K562 (cell line): ENCODE data around the gene ADGRD1. TPM values are rescaled to one million over a fixed set of nuclear protein-coding genes. Genes with fewer than 3 reads are reported as not detected.

Source experiments
- BDP1 ChIP-seq: IDR thresholded peaks from 3 replicates; pipeline ENCODE4 v1.6.1; 2011; ENCODE audit not compliant: insufficient read length, insufficient read depth
- E2F3 ChIP-seq: fragments of 250-450 bp; sonication (Bioruptor Pico); IDR thresholded peaks from 2 replicates; pipeline ENCODE4 v1.4.0; 2020; ENCODE audit warnings: mild to moderate bottlenecking
- FOXA3 ChIP-seq, 2 experiments: fragments of 450-650 bp in 1 of 2; sonication (generic) in 1 of 2; formaldehyde crosslinking; IDR thresholded peaks in 1 of 2; conservative IDR thresholded peaks in 1 of 2; 2 replicates each; pipeline versions ENCODE4 v1.4.0 to v1.8.0; 2020 to 2022; ENCODE audit warnings: mild to moderate bottlenecking in 2 of 2, missing genetic modification reagents in 1 of 2
- GATAD2A ChIP-seq: fragments of 450-650 bp; IDR thresholded peaks from 2 replicates; pipeline ENCODE4 v1.6.1; 2017
- JUN ChIP-seq, 2 experiments: sonication (generic) in 1 of 2; formaldehyde crosslinking in 1 of 2; IDR thresholded peaks; 2 replicates each; pipeline versions ENCODE4 v1.6.1 to v1.8.0; 2012 to 2022; ENCODE audit warnings: borderline replicate concordance in 2 of 2, mild to moderate bottlenecking in 2 of 2, improper control_type of control experiment in 1 of 2, low read depth in 1 of 2, low read length in 1 of 2, missing genetic modification reagents in 1 of 2
- KDM4B ChIP-seq, 2 experiments: fragments of 450-650 bp in 1 of 2; sonication (generic) in 1 of 2; IDR thresholded peaks; 2 replicates each; pipeline ENCODE4 v1.6.1; 2016 to 2017; ENCODE audit warnings: borderline replicate concordance in 2 of 2, antibody characterized with exemption in 1 of 2, low read depth in 1 of 2, mild to moderate bottlenecking in 1 of 2
- NR1H2 ChIP-seq: sonication (generic); formaldehyde crosslinking; IDR thresholded peaks from 2 replicates; pipeline ENCODE4 v1.4.0; 2020; ENCODE audit warnings: mild to moderate bottlenecking, missing genetic modification reagents
- POLR2H ChIP-seq: IDR thresholded peaks from 2 replicates; pipeline ENCODE4 v1.6.1; 2016; ENCODE audit warnings: missing genetic modification characterization, low read depth, mild to moderate bottlenecking, control low read depth, missing compliant biosample characterization, moderate library complexity
- TAF9B ChIP-seq: fragments of 450-650 bp; IDR thresholded peaks from 2 replicates; pipeline ENCODE4 v1.6.1; 2018; ENCODE audit warnings: mild to moderate bottlenecking; ENCODE audit not compliant: partially characterized antibody
- ZNF217 ChIP-seq: sonication (generic); formaldehyde crosslinking; IDR thresholded peaks from 2 replicates; pipeline ENCODE4 v1.8.0; 2022; ENCODE audit warnings: mild to moderate bottlenecking, missing genetic modification reagents
- ZNF41 ChIP-seq: fragments of 250-450 bp; sonication (Bioruptor Pico); conservative IDR thresholded peaks from 2 replicates; pipeline ENCODE4 v1.4.0; 2020; ENCODE audit warnings: mild to moderate bottlenecking
- polyA plus RNA-seq, 8 experiments: library from polyadenylated mRNA; depleted of rRNA in 4 of 8; stranded (reverse) in 5 of 8; unstranded in 3 of 8; fragments of >200 nt; fragmentation: Nextera tagmentation in 2 of 8; fragmentation: Illumina TruSeq in 1 of 8; extraction: Ambion mirVana in 2 of 8; extraction: Trizol in 1 of 8; gene quantifications; 2 replicates each; pipeline versions ENCODE4 v1.2.1 to v1.2.3, GENCODE V29; 2011 to 2014; ENCODE audit warnings: inconsistent platforms in 1 of 8, missing spikeins in 1 of 8
- total RNA-seq, 7 experiments: library from RNA; depleted of rRNA in 6 of 7; stranded (reverse); fragments of >200 nt in 6 of 7; fragmentation: Illumina TruSeq in 2 of 7; extraction: Trizol in 2 of 7; gene quantifications; 2 replicates each; pipeline versions ENCODE4 v1.2.1 to v1.2.3, GENCODE V29; 2011 to 2021; ENCODE audit warnings: low replicate concordance in 1 of 7
- TF ChIP-seq, protein P1 (sequence below): IDR thresholded peaks from 3 replicates; pipeline ENCODE4 v1.6.1; 2011; ENCODE audit warnings: borderline replicate concordance, mild to moderate bottlenecking; ENCODE audit not compliant: insufficient read length, insufficient read depth
- TF ChIP-seq, protein P2 (sequence below): fragments of 200-800 bp; sonication (Bioruptor generic); IDR thresholded peaks from 2 replicates; pipeline ENCODE4 v1.6.1; 2016; ENCODE audit warnings: missing genetic modification characterization, missing compliant biosample characterization
- TF ChIP-seq, protein P3 (sequence below): fragments of 450-650 bp; conservative IDR thresholded peaks from 2 replicates; pipeline ENCODE4 v1.6.1; 2016; ENCODE audit warnings: missing genetic modification characterization, low read depth, mild to moderate bottlenecking, missing compliant biosample characterization, moderate library complexity
- TF ChIP-seq, protein P4 (sequence below): fragments of 250-450 bp; sonication (Bioruptor Pico); IDR thresholded peaks from 2 replicates; pipeline ENCODE4 v1.8.0; 2021; ENCODE audit warnings: moderate library complexity, mild to moderate bottlenecking, inconsistent platforms
- TF ChIP-seq, protein P5 (sequence below): fragments of 250-450 bp; sonication (Bioruptor Pico); IDR thresholded peaks from 2 replicates; pipeline ENCODE4 v1.8.0; 2022; ENCODE audit warnings: inconsistent platforms, mild to moderate bottlenecking, moderate library complexity, borderline replicate concordance

The ADGRD1 gene
- total and polyA plus RNA-seq, 9 of the 15 experiments (the other 6 are each of a cell fraction or from before 2014, with no cell fraction given), result 1.7 to 11.7 (median 3.3) TPM

DNA sequence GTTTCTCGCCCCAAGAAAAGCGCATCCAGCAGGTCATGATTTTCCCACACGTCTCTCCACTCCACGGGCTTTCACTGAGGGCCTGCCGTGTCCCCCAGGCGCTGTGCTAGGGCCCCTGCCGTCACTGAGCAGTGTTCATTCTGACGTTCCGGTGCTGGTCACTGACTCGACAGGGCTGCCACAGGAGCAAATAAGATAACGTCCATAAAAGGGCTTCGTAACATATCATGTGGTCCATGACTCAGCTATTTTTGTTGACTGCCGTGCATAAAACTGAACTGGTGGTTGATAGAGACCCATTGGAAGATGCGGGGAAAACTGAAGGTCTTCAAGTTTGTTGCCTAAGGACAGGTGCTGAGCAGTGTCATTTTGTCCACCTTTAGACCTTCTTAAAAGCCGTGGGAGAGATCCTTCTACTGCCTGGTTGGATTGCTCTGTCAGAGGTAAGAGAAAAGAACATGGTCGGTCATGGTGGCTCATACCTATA, 46.3 kb downstream of the ADGRD1 start (continued):
- TF ChIP-seq, protein P1, sequence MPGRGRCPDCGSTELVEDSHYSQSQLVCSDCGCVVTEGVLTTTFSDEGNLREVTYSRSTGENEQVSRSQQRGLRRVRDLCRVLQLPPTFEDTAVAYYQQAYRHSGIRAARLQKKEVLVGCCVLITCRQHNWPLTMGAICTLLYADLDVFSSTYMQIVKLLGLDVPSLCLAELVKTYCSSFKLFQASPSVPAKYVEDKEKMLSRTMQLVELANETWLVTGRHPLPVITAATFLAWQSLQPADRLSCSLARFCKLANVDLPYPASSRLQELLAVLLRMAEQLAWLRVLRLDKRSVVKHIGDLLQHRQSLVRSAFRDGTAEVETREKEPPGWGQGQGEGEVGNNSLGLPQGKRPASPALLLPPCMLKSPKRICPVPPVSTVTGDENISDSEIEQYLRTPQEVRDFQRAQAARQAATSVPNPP, result no peak
- TF ChIP-seq, protein P2, sequence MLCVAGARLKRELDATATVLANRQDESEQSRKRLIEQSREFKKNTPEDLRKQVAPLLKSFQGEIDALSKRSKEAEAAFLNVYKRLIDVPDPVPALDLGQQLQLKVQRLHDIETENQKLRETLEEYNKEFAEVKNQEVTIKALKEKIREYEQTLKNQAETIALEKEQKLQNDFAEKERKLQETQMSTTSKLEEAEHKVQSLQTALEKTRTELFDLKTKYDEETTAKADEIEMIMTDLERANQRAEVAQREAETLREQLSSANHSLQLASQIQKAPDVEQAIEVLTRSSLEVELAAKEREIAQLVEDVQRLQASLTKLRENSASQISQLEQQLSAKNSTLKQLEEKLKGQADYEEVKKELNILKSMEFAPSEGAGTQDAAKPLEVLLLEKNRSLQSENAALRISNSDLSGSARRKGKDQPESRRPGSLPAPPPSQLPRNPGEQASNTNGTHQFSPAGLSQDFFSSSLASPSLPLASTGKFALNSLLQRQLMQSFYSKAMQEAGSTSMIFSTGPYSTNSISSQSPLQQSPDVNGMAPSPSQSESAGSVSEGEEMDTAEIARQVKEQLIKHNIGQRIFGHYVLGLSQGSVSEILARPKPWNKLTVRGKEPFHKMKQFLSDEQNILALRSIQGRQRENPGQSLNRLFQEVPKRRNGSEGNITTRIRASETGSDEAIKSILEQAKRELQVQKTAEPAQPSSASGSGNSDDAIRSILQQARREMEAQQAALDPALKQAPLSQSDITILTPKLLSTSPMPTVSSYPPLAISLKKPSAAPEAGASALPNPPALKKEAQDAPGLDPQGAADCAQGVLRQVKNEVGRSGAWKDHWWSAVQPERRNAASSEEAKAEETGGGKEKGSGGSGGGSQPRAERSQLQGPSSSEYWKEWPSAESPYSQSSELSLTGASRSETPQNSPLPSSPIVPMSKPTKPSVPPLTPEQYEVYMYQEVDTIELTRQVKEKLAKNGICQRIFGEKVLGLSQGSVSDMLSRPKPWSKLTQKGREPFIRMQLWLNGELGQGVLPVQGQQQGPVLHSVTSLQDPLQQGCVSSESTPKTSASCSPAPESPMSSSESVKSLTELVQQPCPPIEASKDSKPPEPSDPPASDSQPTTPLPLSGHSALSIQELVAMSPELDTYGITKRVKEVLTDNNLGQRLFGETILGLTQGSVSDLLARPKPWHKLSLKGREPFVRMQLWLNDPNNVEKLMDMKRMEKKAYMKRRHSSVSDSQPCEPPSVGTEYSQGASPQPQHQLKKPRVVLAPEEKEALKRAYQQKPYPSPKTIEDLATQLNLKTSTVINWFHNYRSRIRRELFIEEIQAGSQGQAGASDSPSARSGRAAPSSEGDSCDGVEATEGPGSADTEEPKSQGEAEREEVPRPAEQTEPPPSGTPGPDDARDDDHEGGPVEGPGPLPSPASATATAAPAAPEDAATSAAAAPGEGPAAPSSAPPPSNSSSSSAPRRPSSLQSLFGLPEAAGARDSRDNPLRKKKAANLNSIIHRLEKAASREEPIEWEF (CRISPR knock-in tag), result peak; percentile 84; the same call in 1 of the 2 replicates
- peak; percentile 49 for TF ChIP-seq TAF9B
- no peak for TF ChIP-seq E2F3 (CRISPR knock-in tag)
- 0 out of 2 replicates have a peak, but pooled peaks have one; percentile 14 for TF ChIP-seq ZNF41 (CRISPR knock-in tag)
- TF ChIP-seq BDP1, result no peak
- TF ChIP-seq, protein P3, sequence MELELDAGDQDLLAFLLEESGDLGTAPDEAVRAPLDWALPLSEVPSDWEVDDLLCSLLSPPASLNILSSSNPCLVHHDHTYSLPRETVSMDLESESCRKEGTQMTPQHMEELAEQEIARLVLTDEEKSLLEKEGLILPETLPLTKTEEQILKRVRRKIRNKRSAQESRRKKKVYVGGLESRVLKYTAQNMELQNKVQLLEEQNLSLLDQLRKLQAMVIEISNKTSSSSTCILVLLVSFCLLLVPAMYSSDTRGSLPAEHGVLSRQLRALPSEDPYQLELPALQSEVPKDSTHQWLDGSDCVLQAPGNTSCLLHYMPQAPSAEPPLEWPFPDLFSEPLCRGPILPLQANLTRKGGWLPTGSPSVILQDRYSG (tag), result peak; percentile 80
- TF ChIP-seq, protein P4, sequence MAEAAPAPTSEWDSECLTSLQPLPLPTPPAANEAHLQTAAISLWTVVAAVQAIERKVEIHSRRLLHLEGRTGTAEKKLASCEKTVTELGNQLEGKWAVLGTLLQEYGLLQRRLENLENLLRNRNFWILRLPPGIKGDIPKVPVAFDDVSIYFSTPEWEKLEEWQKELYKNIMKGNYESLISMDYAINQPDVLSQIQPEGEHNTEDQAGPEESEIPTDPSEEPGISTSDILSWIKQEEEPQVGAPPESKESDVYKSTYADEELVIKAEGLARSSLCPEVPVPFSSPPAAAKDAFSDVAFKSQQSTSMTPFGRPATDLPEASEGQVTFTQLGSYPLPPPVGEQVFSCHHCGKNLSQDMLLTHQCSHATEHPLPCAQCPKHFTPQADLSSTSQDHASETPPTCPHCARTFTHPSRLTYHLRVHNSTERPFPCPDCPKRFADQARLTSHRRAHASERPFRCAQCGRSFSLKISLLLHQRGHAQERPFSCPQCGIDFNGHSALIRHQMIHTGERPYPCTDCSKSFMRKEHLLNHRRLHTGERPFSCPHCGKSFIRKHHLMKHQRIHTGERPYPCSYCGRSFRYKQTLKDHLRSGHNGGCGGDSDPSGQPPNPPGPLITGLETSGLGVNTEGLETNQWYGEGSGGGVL (CRISPR knock-in tag), result no peak
- TF ChIP-seq NR1H2 (CRISPR knock-in tag), result no peak
- no peak for TF ChIP-seq KDM4B (IDR thresholded peaks at IDR 0.05; ENCODE audit: borderline replicate concordance in 2 of 2, low read depth in 1 of 2)
- 0 out of 4 replicates have a peak, but pooled peaks of 1 of the 2 experiments have one; percentile 34 for TF ChIP-seq FOXA3 (CRISPR knock-in tag; conservative IDR thresholded peaks at IDR 0.05 in 1 of 2, IDR thresholded peaks at IDR 0.05 in 1 of 2)
- no peak for TF ChIP-seq POLR2H (tag)
- TF ChIP-seq JUN (IDR thresholded peaks at IDR 0.05; ENCODE audit: borderline replicate concordance, low read depth, low read length), result peak; percentile 66; the same call in 1 of the 2 replicates
- no peak for TF ChIP-seq JUN (CRISPR knock-in tag; IDR thresholded peaks at IDR 0.05; ENCODE audit: borderline replicate concordance)
- peak; percentile 39; the same call in 1 of the 2 replicates for TF ChIP-seq GATAD2A
- no peak for TF ChIP-seq ZNF217 (CRISPR knock-in tag)
- TF ChIP-seq, protein P5, sequence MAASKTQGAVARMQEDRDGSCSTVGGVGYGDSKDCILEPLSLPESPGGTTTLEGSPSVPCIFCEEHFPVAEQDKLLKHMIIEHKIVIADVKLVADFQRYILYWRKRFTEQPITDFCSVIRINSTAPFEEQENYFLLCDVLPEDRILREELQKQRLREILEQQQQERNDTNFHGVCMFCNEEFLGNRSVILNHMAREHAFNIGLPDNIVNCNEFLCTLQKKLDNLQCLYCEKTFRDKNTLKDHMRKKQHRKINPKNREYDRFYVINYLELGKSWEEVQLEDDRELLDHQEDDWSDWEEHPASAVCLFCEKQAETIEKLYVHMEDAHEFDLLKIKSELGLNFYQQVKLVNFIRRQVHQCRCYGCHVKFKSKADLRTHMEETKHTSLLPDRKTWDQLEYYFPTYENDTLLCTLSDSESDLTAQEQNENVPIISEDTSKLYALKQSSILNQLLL (CRISPR knock-in tag), result no peak
